B cell (primary cell): ENCODE measurements around the gene SERPINA12. TPM values are rescaled to one million over a fixed set of nuclear protein-coding genes. Genes with fewer than 3 reads are reported as not detected.

ENCODE experiments used
- ATAC-seq: fragments of 200-7000 bp; cut with Tn5 transposase; one replicate; pipeline ENCODE4 v1.10.0; 2021; ENCODE audit warnings: low read depth, mild to moderate bottlenecking, moderate number of reproducible peaks, moderate library complexity
- CTCF ChIA-PET: fragments of 350-600 bp; sonication (Branson Sonifier 250); formaldehyde crosslinking; loops from one replicate; lab custom pipeline; 2021; ENCODE audit warnings: antibody characterized with exemption, inconsistent platforms; lab: Charles Lee
- POLR2A ChIA-PET: fragments of 350-600 bp; sonication (Branson Sonifier 250); formaldehyde crosslinking; loops from one replicate; lab custom pipeline; 2021; ENCODE audit warnings: antibody characterized with exemption; lab: Charles Lee
- DNase-seq: peaks from one replicate; pipeline ENCODE4 v3.0.0; 2013
- H2AFZ ChIP-seq: 2 replicates; pipeline ENCODE4 v1.6.1; 2012; ENCODE audit warnings: mild to moderate bottlenecking, low read depth, low read length; ENCODE audit not compliant: insufficient read depth, poor library complexity, severe bottlenecking
- H3K27ac ChIP-seq, 2 donors: 1 replicate in 1 of 2; 2 replicates in 1 of 2; pipeline ENCODE4 v1.5.1; 2012 to 2013; ENCODE audit warnings: low read length in 2 of 2, mild to moderate bottlenecking in 2 of 2, moderate library complexity in 1 of 2
- H3K27me3 ChIP-seq, 4 experiments: fragments of 200-600 bp in 1 of 4; sonication (generic) in 1 of 4; replicated peaks in 1 of 4; 1 replicate in 2 of 4; 2 replicates in 2 of 4; pipeline versions ENCODE4 v1.6.1 to v1.7.0; 2013 to 2016; ENCODE audit warnings: low read length in 3 of 4, mild to moderate bottlenecking in 2 of 4, mixed read lengths in 1 of 4, moderate library complexity in 1 of 4; ENCODE audit not compliant: insufficient read depth in 4 of 4, control insufficient read depth in 3 of 4; ENCODE audit errors: control extremely low read depth in 1 of 4
- H3K36me3 ChIP-seq, 2 experiments: replicated peaks in 1 of 2; 1 replicate in 1 of 2; 2 replicates in 1 of 2; pipeline versions ENCODE4 v1.6.1 to v1.7.1; 2013; ENCODE audit warnings: low read length in 1 of 2; ENCODE audit not compliant: insufficient read depth in 2 of 2, control insufficient read depth in 1 of 2; ENCODE audit errors: control extremely low read depth in 1 of 2, extremely low read depth in 1 of 2
- H3K4me1 ChIP-seq, 2 donors: fragments of 200-600 bp in 1 of 2; sonication (generic) in 1 of 2; 1 replicate in 1 of 2; 2 replicates in 1 of 2; pipeline versions ENCODE4 v1.5.1 to v1.6.1; 2013 to 2017; ENCODE audit warnings: low read length in 2 of 2; ENCODE audit not compliant: control insufficient read depth in 2 of 2, insufficient read depth in 2 of 2
- H3K4me2 ChIP-seq: replicated peaks from 2 replicates; pipeline ENCODE3; 2012; ENCODE audit warnings: mild to moderate bottlenecking, low read depth, low read length; ENCODE audit not compliant: poor library complexity, severe bottlenecking
- H3K4me3 ChIP-seq, 5 experiments: fragments of 200-600 bp in 1 of 5; sonication (generic) in 1 of 5; 1 replicate in 3 of 5; 2 replicates in 2 of 5; pipeline versions ENCODE4 v1.5.1 to v1.7.0; 2011 to 2016; ENCODE audit warnings: low read length in 4 of 5, mild to moderate bottlenecking in 4 of 5, low read depth in 2 of 5, control low read depth in 1 of 5, moderate library complexity in 1 of 5; ENCODE audit not compliant: insufficient read depth in 1 of 5; ENCODE audit errors: control extremely low read depth in 1 of 5, extremely low read depth in 1 of 5
- H3K79me2 ChIP-seq: fragments of 200-600 bp; sonication (generic); one replicate; pipeline ENCODE4 v1.6.0; 2016; ENCODE audit warnings: low read length; ENCODE audit not compliant: control insufficient read depth, insufficient read depth
- H3K9ac ChIP-seq: fragments of 200-600 bp; sonication (generic); 2 replicates; pipeline ENCODE4 v1.6.1; 2017; ENCODE audit warnings: mild to moderate bottlenecking, low read length, moderate library complexity
- H3K9me3 ChIP-seq, 3 donors: one replicate each; pipeline versions ENCODE4 v1.6.1 to v1.7.1; 2013; ENCODE audit warnings: low read length in 2 of 3; ENCODE audit not compliant: control insufficient read depth in 2 of 3, insufficient read depth in 1 of 3; ENCODE audit errors: control extremely low read depth in 1 of 3
- H4K20me1 ChIP-seq: 2 replicates; pipeline ENCODE4 v1.6.0; 2012; ENCODE audit warnings: mild to moderate bottlenecking, low read length; ENCODE audit not compliant: insufficient read depth, control insufficient read depth, poor library complexity, severe bottlenecking
- H3K27ac Mint-ChIP-seq: one replicate; pipeline ENCODE4 v1.8.0; 2021; ENCODE audit warnings: mixed read lengths
- H3K27me3 Mint-ChIP-seq: one replicate; pipeline ENCODE4 v1.8.0; 2021; ENCODE audit warnings: mixed read lengths
- H3K4me1 Mint-ChIP-seq: one replicate; pipeline ENCODE4 v1.8.0; 2021; ENCODE audit warnings: mixed read lengths
- H3K4me3 Mint-ChIP-seq: one replicate; pipeline ENCODE4 v1.8.0; 2021; ENCODE audit warnings: mixed read lengths
- H3K9me3 Mint-ChIP-seq: one replicate; pipeline ENCODE4 v1.8.0; 2022; ENCODE audit warnings: mixed read lengths; ENCODE audit not compliant: insufficient read depth
- CTCF ChIP-seq: fragments of 200-600 bp; IDR thresholded peaks from one replicate; pipeline ENCODE4 v1.8.0; 2022; ENCODE audit warnings: antibody characterized with exemption, mild to moderate bottlenecking
- EZH2 ChIP-seq: IDR thresholded peaks from 2 replicates; pipeline ENCODE4 v1.6.1; 2012; ENCODE audit warnings: borderline replicate concordance, low read depth, mild to moderate bottlenecking, moderate library complexity, low read length; ENCODE audit not compliant: insufficient read depth, poor library complexity, severe bottlenecking
- WGBS: methylation state at CpG from one replicate; pipeline ENCODE4 v1.1.5; 2013; ENCODE audit warnings: missing lambda C conversion rate; ENCODE audit not compliant: insufficient coverage; 5-methylcytosine and 5-hydroxymethylcytosine counted together
- intact Hi-C: fragments of 100-400 bp; cut with micrococcal nuclease; formaldehyde crosslinking; loops from one replicate; pipeline ENCODE4 v1.10.0; 2022
- polyA plus RNA-seq: library from polyadenylated mRNA; depleted of rRNA; stranded (reverse); fragments of >200 nt; gene quantifications from 2 replicates; pipeline ENCODE4 v1.2.3, GENCODE V29; 2012
- total RNA-seq, 2 donors: library from RNA; stranded (reverse); fragments of 120-200 nt in 1 of 2; gene quantifications; 1 replicate in 1 of 2; 2 replicates in 1 of 2; pipeline versions ENCODE4 v1.2.3 to v1.2.4, GENCODE V29; 2013 to 2022

Gene SERPINA12
- total and polyA plus RNA-seq, 2 donors (not counting 1 experiment from before 2014, with no cell fraction given): not detected

- ATAC-seq (no peak), DNase-seq (no peak)
- Histone ChIP-seq H4K20me1 (no peaks in the 10 kb centered on the region), H3K9ac (no peak overlapping the region), H3K36me3 (no peaks in the 10 kb centered on the region), H2AFZ (no peak overlapping the region), H3K27me3 (no peaks in the 10 kb centered on the region), H3K4me3 (no peak overlapping the region), H3K4me2 (no peak overlapping the region), H3K27ac (no peak overlapping the region), H3K4me1 (no peaks in the 10 kb centered on the region), H3K9me3 (peaks cover 0 to 9% (median 0%) of the 10 kb centered on the region in 3 donors), H3K79me2 (no peaks in the 10 kb centered on the region)
- TF ChIP-seq CTCF (no peak), EZH2 (no peak)
- no peaks in the 10 kb centered on the region for H3K4me1 Mint-ChIP-seq
- intact Hi-C loops: no loop called here
- H3K9me3 Mint-ChIP-seq: no peaks in the 10 kb centered on the region
- ChIA-PET POLR2A (no interaction called here), CTCF (no interaction called here)
- no peak overlapping the region for H3K4me3 Mint-ChIP-seq
- whole genome bisulfite sequencing: 84% methylated on average over 8 of the region's 8 CpGs
- H3K27ac Mint-ChIP-seq: no peak overlapping the region
- H3K27me3 Mint-ChIP-seq: peaks cover 12% of the 10 kb centered on the region
Measured at GRCh38 chr14:94505641-94506040, 3.6 kb downstream of the SERPINA12 start.

GRCh38 chr14:94505206-94505605 lies 4.1 kb downstream of the SERPINA12 start:
- DNase-seq (no peak), ATAC-seq (no peak)
- Histone ChIP-seq H3K4me3 (no peak overlapping the region), H3K27me3 (no peaks in the 10 kb centered on the region), H3K4me2 (no peak overlapping the region), H3K36me3 (no peaks in the 10 kb centered on the region), H3K27ac (no peak overlapping the region), H3K9ac (no peak overlapping the region), H3K79me2 (no peaks in the 10 kb centered on the region), H4K20me1 (no peaks in the 10 kb centered on the region), H2AFZ (no peak overlapping the region), H3K4me1 (no peaks in the 10 kb centered on the region), H3K9me3 (peaks cover 0 to 13% (median 0%) of the 10 kb centered on the region in 3 donors)
- TF ChIP-seq EZH2: no peak
- no peak for TF ChIP-seq CTCF
- Mint-ChIP-seq H3K4me3 (no peak overlapping the region), H3K27ac (no peak overlapping the region), H3K27me3 (peaks cover 12% of the 10 kb centered on the region), H3K4me1 (no peaks in the 10 kb centered on the region), H3K9me3 (no peaks in the 10 kb centered on the region)
- intact Hi-C loops: no loop called here
- ChIA-PET CTCF (no interaction called here), POLR2A (no interaction called here)
- 89% methylated on average over 4 of the region's 4 CpGs for WGBS
